ENCODE data around the gene MEOX1. TPM values are rescaled to one million over a fixed set of nuclear protein-coding genes. Genes with fewer than 3 reads are reported as not detected.
A peak's percentile ranks its signal among the peaks of the same experiment; 100 is the strongest.

The MEOX1 gene
- total RNA-seq (1 to 10 TPM in 2 of 5 donors, not detected in 3; 2.0 to 5.1 TPM), polyA plus RNA-seq (1 to 10 TPM; 1.2 to 3.3 (median 2.6) TPM)
- long read RNA-seq, donor 1, partial matches to known transcripts: 0 of 1 reads
- long read RNA-seq, donor 1, other reads (novel, unspliced or antisense): 0 of 1 reads
- long read RNA-seq, donor 2, partial matches to known transcripts: 0 of 2 reads
- long read RNA-seq, donor 2, other reads (novel, unspliced or antisense): 0 of 2 reads
- long read RNA-seq, donor 3: 0 reads
- long read RNA-seq, donor 4: 0 reads
- long read RNA-seq, donor 5, partial matches to known transcripts: 0 of 3 reads
- long read RNA-seq, donor 5, other reads (novel, unspliced or antisense): 0 of 3 reads
- long read RNA-seq, donor 6, partial matches to known transcripts: 0 of 4 reads
- long read RNA-seq, donor 6, other reads (novel, unspliced or antisense): 0 of 4 reads
- long read RNA-seq, donor 7, partial matches to known transcripts: 0 of 2 reads
- long read RNA-seq, donor 7, other reads (novel, unspliced or antisense): 0 of 2 reads
- long read RNA-seq, donor 8, partial matches to known transcripts: 0 of 1 reads
- long read RNA-seq, donor 8, other reads (novel, unspliced or antisense): 0 of 1 reads
- long read RNA-seq, donor 9, partial matches to known transcripts: 0 of 2 reads
- long read RNA-seq, donor 9, other reads (novel, unspliced or antisense): 0 of 2 reads
- long read RNA-seq, donor 10, partial matches to known transcripts: 0 of 2 reads
- long read RNA-seq, donor 10, other reads (novel, unspliced or antisense): 0 of 2 reads

- intact Hi-C loops (cut with DNase I; ENCODE audit: low total_unique reads): no loop called here
- H3K4me1 ChIP-seq: peaks cover 0 to 14% (median 7%) of the 10 kb centered on the region in 4 donors
- H3K27me3 ChIP-seq: peaks cover 0 to 27% (median 0%) of the 10 kb centered on the region in 3 donors
- 53 to 64% (median 59%) methylated on average over 8 of the region's 8 CpGs for WGBS, 5 donors
- peak within 1 kb of the TSS in 2 of 4 donors; percentile 13 to 24 for H3K4me3 ChIP-seq
- no peaks in the 10 kb centered on the region for H3K9me3 ChIP-seq
- no peak for TF ChIP-seq POLR2A (IDR thresholded peaks at IDR 0.05)
- no peak for TF ChIP-seq CTCF (IDR thresholded peaks at IDR 0.05)
- TF ChIP-seq EP300 (IDR thresholded peaks at IDR 0.05): no peak
- TF ChIP-seq POLR2AphosphoS5 (IDR thresholded peaks at IDR 0.05): no peak
- H3K36me3 ChIP-seq: no peaks in the 10 kb centered on the region
- peak within 1 kb of the TSS in 1 of 5 donors; percentile 38 for H3K27ac ChIP-seq
- peak in 1 of 2 donors; percentile 74 for DNase-seq
Observed at GRCh38 chr17:43661699-43662412, at the start of gene MEOX1. TSS of gene MEOX1 (minus strand) at chr17:43661922. CDS start at chr17:43661534, 388 bp downstream.

- 87 to 90% (median 89%) methylated on average over 6 of the region's 6 CpGs for WGBS, 5 donors
- no peak for DNase-seq
- H3K9me3 ChIP-seq: no peaks in the 10 kb centered on the region
- no peak for TF ChIP-seq CTCF (IDR thresholded peaks at IDR 0.05)
- TF ChIP-seq POLR2A (IDR thresholded peaks at IDR 0.05): no peak
- TF ChIP-seq POLR2AphosphoS5 (IDR thresholded peaks at IDR 0.05): no peak
- TF ChIP-seq EP300 (IDR thresholded peaks at IDR 0.05): no peak
- H3K27me3 ChIP-seq: peaks cover 0 to 72% (median 8%) of the 10 kb centered on the region in 3 donors
- no peaks in the 10 kb centered on the region for H3K36me3 ChIP-seq
- intact Hi-C loops (cut with DNase I; ENCODE audit: low total_unique reads): no loop called here
- no peak overlapping the region for H3K27ac ChIP-seq
- H3K4me3 ChIP-seq: no peak overlapping the region
- H3K4me1 ChIP-seq: peaks cover 11 to 19% (median 14%) of the 10 kb centered on the region in 4 donors
Observed at GRCh38 chr17:43710101-43710500, 48.4 kb upstream of the MEOX1 start.

- 83 to 98% (median 94%) methylated on average over 4 of the region's 4 CpGs for WGBS, 5 donors
- Histone ChIP-seq H3K4me1 (peaks cover 11 to 16% (median 13%) of the 10 kb centered on the region in 4 donors), H3K27ac (no peak overlapping the region), H3K27me3 (peaks cover 0 to 75% (median 8%) of the 10 kb centered on the region in 3 donors), H3K4me3 (no peak overlapping the region), H3K36me3 (no peaks in the 10 kb centered on the region), H3K9me3 (no peaks in the 10 kb centered on the region)
- intact Hi-C loops (cut with DNase I; ENCODE audit: low total_unique reads): no loop called here
- no peak for TF ChIP-seq POLR2AphosphoS5 (IDR thresholded peaks at IDR 0.05)
- TF ChIP-seq CTCF (IDR thresholded peaks at IDR 0.05): no peak
- no peak for TF ChIP-seq POLR2A (IDR thresholded peaks at IDR 0.05)
- TF ChIP-seq EP300 (IDR thresholded peaks at IDR 0.05): no peak
- DNase-seq: no peak
Observed at GRCh38 chr17:43709210-43709609, 47.5 kb upstream of the MEOX1 start.

GRCh38 chr17:43707184-43707583 lies 45.5 kb upstream of the MEOX1 start:
- H3K27ac ChIP-seq: no peak overlapping the region
- H3K27me3 ChIP-seq: peaks cover 0 to 60% (median 8%) of the 10 kb centered on the region in 3 donors
- intact Hi-C loops (cut with DNase I; ENCODE audit: low total_unique reads): no loop called here
- no peaks in the 10 kb centered on the region for H3K36me3 ChIP-seq
- TF ChIP-seq EP300 (IDR thresholded peaks at IDR 0.05) (no peak), POLR2A (IDR thresholded peaks at IDR 0.05) (no peak), POLR2AphosphoS5 (IDR thresholded peaks at IDR 0.05) (no peak), CTCF (IDR thresholded peaks at IDR 0.05) (no peak)
- no peak overlapping the region for H3K4me3 ChIP-seq
- 80 to 95% (median 91%) methylated on average over 5 of the region's 5 CpGs for WGBS, 5 donors
- no peaks in the 10 kb centered on the region for H3K9me3 ChIP-seq
- DNase-seq: no peak
- H3K4me1 ChIP-seq: no peaks in the 10 kb centered on the region

Data from stomach (tissue), 19 donors.